GM12865 (cell line): ENCODE results near the gene BIRC6.

Experiments used
- DNase-seq: peaks from one replicate; pipeline ENCODE4 v3.0.0; 2010; ENCODE audit warnings: low read depth
- H3K4me3 ChIP-seq: 2 replicates; pipeline ENCODE4 v1.5.1; 2011; ENCODE audit warnings: mild to moderate bottlenecking, low read depth, low read length, control low read depth
- CTCF ChIP-seq: IDR thresholded peaks from 2 replicates; pipeline ENCODE4 v1.5.1; 2011; ENCODE audit warnings: low read length, control low read depth, low read depth, inconsistent platforms; ENCODE audit not compliant: insufficient read depth; ENCODE audit errors: missing control alignments

Gene BIRC6

GRCh38 chr2:32591669-32592463, 235.0 kb downstream of the BIRC6 start:
- no peak overlapping the region for H3K4me3 ChIP-seq
- DNase-seq = peak; percentile 35
- no peak for TF ChIP-seq CTCF

- DNase-seq = no peak
- TF ChIP-seq CTCF = no peak
- no peak overlapping the region for H3K4me3 ChIP-seq
Observed at GRCh38 chr2:32594573-32594972, 237.8 kb downstream of the BIRC6 start.

GRCh38 chr2:32611366-32611765, 254.5 kb downstream of the BIRC6 start:
- no peak for TF ChIP-seq CTCF
- DNase-seq = no peak
- no peak overlapping the region for H3K4me3 ChIP-seq

DNA sequence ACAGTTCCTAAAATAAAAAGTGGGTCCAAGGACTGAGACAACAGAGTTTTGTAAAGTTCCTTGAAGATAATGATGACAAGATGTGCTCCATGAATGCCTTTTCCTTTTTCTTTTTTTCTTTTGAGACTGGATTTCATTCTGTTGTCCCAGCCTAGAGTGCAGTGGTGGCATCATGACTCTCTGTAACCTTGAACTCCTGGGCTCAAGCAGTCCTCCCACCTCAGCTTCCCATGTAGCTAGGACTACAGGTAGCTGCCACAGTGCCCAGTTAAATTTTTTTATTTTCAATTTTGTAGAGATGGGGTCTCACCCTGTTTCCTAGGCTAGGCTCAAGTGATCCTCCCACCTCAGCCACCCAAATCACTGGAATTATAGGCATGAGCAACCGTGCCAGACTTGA, 254.9 kb downstream of the BIRC6 start:
- DNase-seq = no peak
- TF ChIP-seq CTCF = no peak

GRCh38 chr2:32614084-32614483, 257.3 kb downstream of the BIRC6 start:
- no peak overlapping the region for H3K4me3 ChIP-seq
- TF ChIP-seq CTCF = no peak
- no peak for DNase-seq

More for the DNA sequence above, 254.9 kb downstream of the BIRC6 start:
- H3K4me3 ChIP-seq = no peak overlapping the region

DNA sequence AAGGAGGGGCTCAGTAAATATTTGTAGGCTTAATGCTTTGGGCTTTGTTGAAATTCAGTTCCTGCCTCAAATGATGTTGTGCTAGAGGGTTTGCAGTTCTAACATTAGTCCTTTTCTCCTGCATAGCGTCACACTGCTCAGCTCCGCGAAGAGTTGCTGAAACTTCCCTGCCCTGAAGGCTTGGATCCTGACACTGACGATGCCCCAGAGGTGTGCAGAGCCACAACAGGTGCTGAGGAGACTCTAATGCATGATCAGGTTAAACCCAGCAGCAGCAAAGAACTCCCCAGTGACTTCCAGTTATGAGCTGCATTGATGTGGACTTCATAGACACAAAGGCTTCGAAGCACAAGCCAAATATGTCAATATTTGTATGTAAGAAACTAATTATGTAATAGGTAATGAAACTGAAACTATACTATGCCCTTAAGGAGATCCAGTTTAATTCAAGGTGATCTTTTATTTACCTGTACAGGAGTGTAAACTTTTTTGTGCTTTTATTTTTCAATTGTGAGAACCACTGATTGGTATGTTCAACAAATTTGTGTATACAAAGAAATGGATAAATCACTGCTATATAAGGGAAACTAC, 260.9 kb downstream of the BIRC6 start:
- no peak for TF ChIP-seq CTCF
- H3K4me3 ChIP-seq = no peak overlapping the region
- no peak for DNase-seq
